RWPE2 (cell line): ENCODE data around the gene ASAP2.

ENCODE experiments used
- ATAC-seq: fragments of 200-7000 bp; cut with Tn5 transposase; 3 replicates; pipeline ENCODE4 v1.9.1; 2021; ENCODE audit warnings: low read depth
- DNase-seq: peaks from one replicate; pipeline ENCODE4 v3.0.0-alpha.2; 2020; ENCODE audit warnings: low spot score
- H3K27ac ChIP-seq: fragments of 450-650 bp; 2 replicates; pipeline ENCODE4 v1.5.1; 2017; ENCODE audit warnings: mild to moderate bottlenecking; ENCODE audit not compliant: poor library complexity, severe bottlenecking
- H3K27me3 ChIP-seq: fragments of 250-450 bp; sonication (Bioruptor Pico); 2 replicates; pipeline ENCODE4 v1.5.1; 2021; ENCODE audit warnings: mild to moderate bottlenecking, moderate library complexity; ENCODE audit not compliant: insufficient read depth, poor library complexity, severe bottlenecking
- H3K36me3 ChIP-seq: fragments of 250-450 bp; sonication (Bioruptor Pico); 2 replicates; pipeline ENCODE4 v1.5.1; 2020; ENCODE audit warnings: low read depth, mild to moderate bottlenecking, moderate library complexity
- H3K4me1 ChIP-seq: fragments of 250-450 bp; sonication (Bioruptor Pico); 2 replicates; pipeline ENCODE4 v1.5.1; 2021; ENCODE audit warnings: mild to moderate bottlenecking, moderate library complexity; ENCODE audit not compliant: insufficient read depth, poor library complexity, severe bottlenecking
- H3K4me3 ChIP-seq: fragments of 250-450 bp; sonication (Bioruptor Pico); 2 replicates; pipeline ENCODE4 v1.5.1; 2021; ENCODE audit warnings: mild to moderate bottlenecking, moderate library complexity; ENCODE audit not compliant: severe bottlenecking
- H3K9me3 ChIP-seq: fragments of 250-450 bp; sonication (Bioruptor Pico); 2 replicates; pipeline ENCODE4 v1.5.1; 2021; ENCODE audit warnings: mild to moderate bottlenecking, moderate library complexity; ENCODE audit not compliant: severe bottlenecking
- CTCF ChIP-seq: fragments of 450-650 bp; IDR thresholded peaks from one replicate; pipeline ENCODE4 v1.5.1; 2017; ENCODE audit warnings: mild to moderate bottlenecking, moderate library complexity; ENCODE audit not compliant: poor library complexity, severe bottlenecking

The ASAP2 gene

GRCh38 chr2:9205963-9206948, at the start of gene ASAP2:
TSS of gene ASAP2 (plus strand) at chr2:9206812. CDS start at chr2:9207105, 293 bp downstream.
- Histone ChIP-seq H3K4me1 (peaks cover 18% of the 10 kb centered on the region), H3K27me3 (no peaks in the 10 kb centered on the region), H3K4me3 (peak within 1 kb of the TSS; percentile 100), H3K9me3 (no peaks in the 10 kb centered on the region), H3K27ac (peak within 1 kb of the TSS; percentile 86), H3K36me3 (peaks cover 22% of the 10 kb centered on the region)
- ATAC-seq = peak; percentile 62
- TF ChIP-seq CTCF = peak; percentile 92
- DNase-seq = no peak

GRCh38 chr2:9158786-9159779, 47.5 kb upstream of the ASAP2 start:
- ATAC-seq (peak; percentile 46; the same call in 1 of the 3 replicates), DNase-seq (no peak)
- H3K9me3 ChIP-seq = no peaks in the 10 kb centered on the region
- TF ChIP-seq CTCF = no peak
- H3K27me3 ChIP-seq = no peaks in the 10 kb centered on the region
- H3K36me3 ChIP-seq = no peaks in the 10 kb centered on the region
- H3K27ac ChIP-seq = no peak overlapping the region
- H3K4me3 ChIP-seq = no peak overlapping the region
- peaks cover 8% of the 10 kb centered on the region for H3K4me1 ChIP-seq

GRCh38 chr2:9160732-9161131, 45.9 kb upstream of the ASAP2 start:
- ATAC-seq (no peak), DNase-seq (no peak)
- no peaks in the 10 kb centered on the region for H3K27me3 ChIP-seq
- no peak overlapping the region for H3K27ac ChIP-seq
- no peak overlapping the region for H3K4me3 ChIP-seq
- no peaks in the 10 kb centered on the region for H3K9me3 ChIP-seq
- no peak for TF ChIP-seq CTCF
- H3K4me1 ChIP-seq = peaks cover 8% of the 10 kb centered on the region
- H3K36me3 ChIP-seq = no peaks in the 10 kb centered on the region

GRCh38 chr2:9162841-9163240, 43.8 kb upstream of the ASAP2 start:
- H3K4me3 ChIP-seq = no peak overlapping the region
- TF ChIP-seq CTCF = no peak
- no peak for ATAC-seq
- H3K36me3 ChIP-seq = no peaks in the 10 kb centered on the region
- H3K27ac ChIP-seq = peak overlapping the region; percentile 38
- H3K4me1 ChIP-seq = peaks cover 8% of the 10 kb centered on the region
- no peak for DNase-seq
- H3K27me3 ChIP-seq = no peaks in the 10 kb centered on the region
- no peaks in the 10 kb centered on the region for H3K9me3 ChIP-seq
